ENCODE data around the gene NMUR1. TPM values are rescaled to one million over a fixed set of nuclear protein-coding genes. Genes with fewer than 3 reads are reported as not detected.

NMUR1 gene
- total and polyA plus RNA-seq, 7 donors, result 0.03 to 0.10 (median 0.06) TPM; not detected in 1

- no peaks in the 10 kb centered on the region for H3K9me3 ChIP-seq
- H3K27me3 ChIP-seq (ENCODE audit: insufficient read depth in 3 of 3, low read length in 2 of 3), result no peaks in the 10 kb centered on the region
- no peak overlapping the region for H3K4me3 ChIP-seq
- no peaks in the 10 kb centered on the region for H3K36me3 ChIP-seq (ENCODE audit: insufficient read depth in 1 of 2, low read depth in 1 of 2)
- H3K27ac ChIP-seq, result no peak overlapping the region
- intact Hi-C loops (cut with DNase I), result no loop called here
- no peak for ATAC-seq
- H3K4me1 ChIP-seq, result no peaks in the 10 kb centered on the region
- 78 to 84% (median 83%) methylated on average over 3 of the region's 3 CpGs for WGBS, 3 donors
- no peak for DNase-seq
- TF ChIP-seq CTCF (IDR thresholded peaks at IDR 0.05), result no peak
Observed at GRCh38 chr2:231476920-231477319, 53.3 kb downstream of the NMUR1 start.

- Histone ChIP-seq H3K4me1 (no peaks in the 10 kb centered on the region), H3K27ac (no peak overlapping the region), H3K4me3 (no peak overlapping the region), H3K36me3 (ENCODE audit: insufficient read depth in 1 of 2, low read depth in 1 of 2) (no peaks in the 10 kb centered on the region), H3K27me3 (ENCODE audit: insufficient read depth in 3 of 3, low read length in 2 of 3) (no peaks in the 10 kb centered on the region), H3K9me3 (no peaks in the 10 kb centered on the region)
- DNase-seq, result no peak
- no peak for TF ChIP-seq CTCF (IDR thresholded peaks at IDR 0.05)
- intact Hi-C loops (cut with DNase I), result no loop called here
- no peak for ATAC-seq
- WGBS, 3 donors, result 59 to 69% (median 67%) methylated on average over 3 of the region's 3 CpGs
Observed at GRCh38 chr2:231475965-231476364, 54.3 kb downstream of the NMUR1 start.

Other genes with a start within 250 kb of the NMUR1 start
- 1 to 10 TPM in 1 of 4 donors, under 1 TPM in 3; 0.29 to 1.7 (median 0.63) TPM for gene B3GNT7, start 134.7 kb downstream of the NMUR1 start, total RNA-seq
- gene B3GNT7, start 134.7 kb downstream of the NMUR1 start, polyA plus RNA-seq, result under 1 TPM; 0.03 to 0.26 (median 0.03) TPM
- 100 to 1,000 TPM; 331 to 632 (median 572) TPM for gene NCL, start 66.0 kb downstream of the NMUR1 start, total RNA-seq
- gene NCL, start 66.0 kb downstream of the NMUR1 start, polyA plus RNA-seq, result 100 to 1,000 TPM; 221 to 382 (median 359) TPM
- gene TEX44, start 62.4 kb upstream of the NMUR1 start, total RNA-seq, result not detected
- gene TEX44, start 62.4 kb upstream of the NMUR1 start, polyA plus RNA-seq, result not detected
- gene PTMA, start 178.1 kb upstream of the NMUR1 start, total RNA-seq, result 100 to 1,000 TPM; 124 to 263 (median 168) TPM
- 100 to 1,000 TPM; 210 to 347 (median 274) TPM for gene PTMA, start 178.1 kb upstream of the NMUR1 start, polyA plus RNA-seq